GM23338 (cell line): ENCODE data around the gene ZNF628. TPM values are rescaled to one million over a fixed set of nuclear protein-coding genes. Genes with fewer than 3 reads are reported as not detected.

Experiments used
- ATAC-seq: fragments of 200-7000 bp; cut with Tn5 transposase; 3 replicates; pipeline ENCODE4 v1.9.1; 2020
- DNase-seq: peaks from one replicate; pipeline ENCODE4 v3.0.0-alpha.2; 2015; ENCODE audit warnings: low spot score
- H2AFZ ChIP-seq: fragments of 200-600 bp; sonication (generic); 2 replicates; pipeline ENCODE4 v1.8.0; 2016; ENCODE audit warnings: antibody characterized with exemption, mild to moderate bottlenecking, moderate library complexity
- H3F3A ChIP-seq: fragments of 200-600 bp; sonication (generic); replicated peaks from 2 replicates; pipeline ENCODE4 v1.8.0; 2017; ENCODE audit warnings: antibody characterized with exemption, mixed run types, low read depth
- H3K27ac ChIP-seq: fragments of 200-600 bp; sonication (generic); 2 replicates; pipeline ENCODE4 v1.6.1; 2016; ENCODE audit warnings: low read depth
- H3K27me3 ChIP-seq: fragments of 200-600 bp; sonication (generic); 2 replicates; pipeline ENCODE4 v1.8.0; 2016; ENCODE audit warnings: mild to moderate bottlenecking, mixed run types, moderate library complexity; ENCODE audit not compliant: insufficient read depth
- H3K36me3 ChIP-seq: fragments of 200-600 bp; sonication (generic); 2 replicates; pipeline ENCODE4 v1.8.0; 2016; ENCODE audit warnings: mild to moderate bottlenecking; ENCODE audit not compliant: insufficient read depth
- H3K4me1 ChIP-seq: fragments of 200-600 bp; sonication (generic); 2 replicates; pipeline ENCODE4 v1.8.0; 2016; ENCODE audit warnings: mild to moderate bottlenecking, moderate library complexity; ENCODE audit not compliant: insufficient read depth
- H3K4me2 ChIP-seq: fragments of 200-600 bp; sonication (generic); 2 replicates; pipeline ENCODE4 v1.7.1; 2017; ENCODE audit warnings: mixed run types
- H3K4me3 ChIP-seq: fragments of 200-600 bp; sonication (generic); 2 replicates; pipeline ENCODE4 v1.6.1; 2016; ENCODE audit warnings: mixed run types
- H3K79me2 ChIP-seq: fragments of 200-600 bp; sonication (generic); replicated peaks from 2 replicates; pipeline ENCODE4 v1.8.0; 2017; ENCODE audit warnings: mild to moderate bottlenecking; ENCODE audit not compliant: insufficient read depth
- H3K9me2 ChIP-seq: fragments of 200-600 bp; sonication (generic); 2 replicates; pipeline ENCODE4 v1.8.0; 2017; ENCODE audit not compliant: insufficient read depth
- H4K20me1 ChIP-seq: fragments of 200-600 bp; sonication (generic); replicated peaks from 2 replicates; pipeline ENCODE4 v1.8.0; 2017; ENCODE audit warnings: mild to moderate bottlenecking; ENCODE audit not compliant: insufficient read depth
- H3K27ac Mint-ChIP-seq: 2 replicates; pipeline ENCODE4 v1.8.0; 2020; ENCODE audit warnings: inconsistent platforms, mild to moderate bottlenecking, moderate library complexity, mixed read lengths
- H3K27me3 Mint-ChIP-seq: 3 replicates; pipeline ENCODE4 v1.8.0; 2022; ENCODE audit warnings: low read depth, mild to moderate bottlenecking, moderate library complexity, mixed read lengths, inconsistent platforms; ENCODE audit not compliant: insufficient read depth, poor library complexity
- H3K36me3 Mint-ChIP-seq: 3 replicates; pipeline ENCODE4 v1.8.0; 2021; ENCODE audit warnings: low read depth, mild to moderate bottlenecking, inconsistent platforms, moderate library complexity, mixed read lengths
- H3K4me1 Mint-ChIP-seq: 3 replicates; pipeline ENCODE4 v1.8.0; 2020; ENCODE audit warnings: mild to moderate bottlenecking, inconsistent platforms, mixed read lengths
- H3K4me3 Mint-ChIP-seq: 3 replicates; pipeline ENCODE4 v1.8.0; 2021; ENCODE audit warnings: moderate library complexity, mild to moderate bottlenecking, inconsistent platforms, mixed read lengths
- H3K9me3 Mint-ChIP-seq: 3 replicates; pipeline ENCODE4 v1.8.0; 2020; ENCODE audit warnings: moderate library complexity, mild to moderate bottlenecking, inconsistent platforms, mixed read lengths
- CREB1 ChIP-seq: fragments of 250-450 bp; sonication (Bioruptor Pico); IDR thresholded peaks from 2 replicates; pipeline ENCODE4 v1.5.0; 2020; ENCODE audit warnings: low read depth, mild to moderate bottlenecking, moderate library complexity
- CTCF ChIP-seq, 2 experiments: fragments of 200-600 bp in 1 of 2; sonication (generic) in 1 of 2; conservative IDR thresholded peaks; 2 replicates each; pipeline versions ENCODE4 v1.5.1 to v1.6.1; 2016 to 2017; ENCODE audit warnings: antibody characterized with exemption in 2 of 2, low read depth in 2 of 2, mild to moderate bottlenecking in 2 of 2, moderate library complexity in 1 of 2
- ETS1 ChIP-seq: IDR thresholded peaks from 2 replicates; pipeline ENCODE4 v1.6.1; 2016; ENCODE audit warnings: antibody characterized with exemption
- EZH2 ChIP-seq: fragments of 200-600 bp; sonication (generic); IDR thresholded peaks from one replicate; pipeline ENCODE4 v1.8.0; 2017; ENCODE audit warnings: antibody characterized with exemption, mild to moderate bottlenecking, low read depth; ENCODE audit not compliant: unreplicated experiment
- EZH2phosphoT487 ChIP-seq: fragments of 200-600 bp; sonication (generic); IDR thresholded peaks from one replicate; pipeline ENCODE4 v1.8.1; 2018; ENCODE audit warnings: antibody characterized with exemption; ENCODE audit not compliant: unreplicated experiment
- JUNB ChIP-seq: IDR thresholded peaks from one replicate; pipeline ENCODE4 v1.6.1; 2016; ENCODE audit warnings: antibody characterized with exemption; ENCODE audit not compliant: unreplicated experiment
- NANOG ChIP-seq: IDR thresholded peaks from 2 replicates; pipeline ENCODE4 v1.6.1; 2016; ENCODE audit warnings: antibody characterized with exemption, borderline replicate concordance
- POLR2AphosphoS5 ChIP-seq: IDR thresholded peaks from 2 replicates; pipeline ENCODE4 v1.6.1; 2016; ENCODE audit warnings: antibody characterized with exemption, low read depth
- REST ChIP-seq: IDR thresholded peaks from one replicate; pipeline ENCODE4 v1.6.1; 2018; ENCODE audit warnings: antibody characterized with exemption; ENCODE audit not compliant: unreplicated experiment
- STAT1 ChIP-seq: IDR thresholded peaks from one replicate; pipeline ENCODE4 v1.6.1; 2016; ENCODE audit warnings: antibody characterized with exemption; ENCODE audit not compliant: unreplicated experiment
- ZNF114 ChIP-seq: fragments of 250-450 bp; sonication (Bioruptor Pico); IDR thresholded peaks from 2 replicates; pipeline ENCODE4 v1.5.0; 2020; ENCODE audit warnings: mild to moderate bottlenecking, moderate library complexity
- ZNF331 ChIP-seq: fragments of 250-450 bp; sonication (Bioruptor Pico); IDR thresholded peaks from 2 replicates; pipeline ENCODE4 v1.5.0; 2020; ENCODE audit warnings: low read depth, mild to moderate bottlenecking, moderate library complexity
- polyA plus RNA-seq: library from polyadenylated mRNA; unstranded; fragments of >200 nt; fragmentation: Nextera tagmentation; extraction: Ambion mirVana; gene quantifications from 2 replicates; pipeline ENCODE4 v1.2.1, GENCODE V29; 2016
- total RNA-seq: library from RNA; depleted of rRNA; stranded (reverse); fragments of >200 nt; shearing (Covaris generic); gene quantifications from 2 replicates; pipeline ENCODE4 v1.2.3, GENCODE V29; 2014

The ZNF628 gene
- total and polyA plus RNA-seq, 2 experiments from 2014 or later: 4.9 to 10.7 TPM

GRCh38 chr19:55459551-55459949 is 16.9 kb upstream of the ZNF628 start (continued):
- TF ChIP-seq REST (no peak), STAT1 (no peak)

DNA sequence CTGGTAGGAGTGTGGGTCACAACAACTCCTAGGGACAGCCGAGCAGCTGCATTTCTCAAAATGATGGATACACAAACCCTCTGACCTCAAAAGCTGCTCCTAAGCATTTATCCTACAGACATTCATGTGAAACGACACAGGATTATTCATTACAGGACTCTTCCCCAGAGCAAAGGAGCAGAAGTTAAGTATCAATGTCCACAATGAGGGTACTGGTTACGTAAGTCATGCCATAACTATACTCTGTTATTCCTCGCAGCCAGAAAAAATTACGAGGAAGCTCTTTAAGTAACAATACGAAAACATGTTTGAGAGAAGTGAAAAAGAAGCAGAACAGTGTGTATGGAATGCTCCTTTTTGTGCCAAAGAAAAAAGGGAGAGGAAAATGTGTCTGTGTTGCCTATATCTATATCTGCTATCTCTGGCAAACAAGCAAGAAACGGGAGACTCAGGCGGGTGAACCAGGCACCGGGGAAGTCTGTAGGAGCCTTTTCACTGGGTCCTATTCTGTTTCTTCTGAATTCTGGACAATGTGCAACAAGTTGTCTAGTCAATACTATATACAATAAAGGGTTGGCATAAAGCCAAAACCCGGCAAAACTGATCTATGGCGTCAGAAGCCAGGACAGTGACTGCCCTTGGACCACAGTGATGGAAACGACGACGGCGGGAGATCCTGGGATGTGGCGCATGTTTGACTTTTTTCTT is 16.3 kb upstream of the ZNF628 start:
- no peaks in the 10 kb centered on the region for H3K27me3 ChIP-seq
- H4K20me1 ChIP-seq: no peaks in the 10 kb centered on the region; the same call in none of the 2 replicates
- H3K4me3 Mint-ChIP-seq: peak overlapping the region; percentile 91
- H3K36me3 Mint-ChIP-seq: peaks cover 7% of the 10 kb centered on the region; the same call in 1 of the 3 replicates
- H2AFZ ChIP-seq: no peak overlapping the region
- H3K36me3 ChIP-seq: no peaks in the 10 kb centered on the region
- peaks cover 26% of the 10 kb centered on the region for H3K4me1 ChIP-seq
- TF ChIP-seq ZNF331 (CRISPR knock-in tag) (no peak), REST (no peak), CREB1 (no peak), NANOG (no peak), EZH2 (no peak), JUNB (no peak), EZH2phosphoT487 (no peak), ZNF114 (CRISPR knock-in tag) (no peak), ETS1 (no peak), POLR2AphosphoS5 (no peak), CTCF (conservative IDR thresholded peaks at IDR 0.05; ENCODE audit: low read depth in 2 of 2) (no peak)
- H3K4me1 Mint-ChIP-seq: peaks cover 34% of the 10 kb centered on the region
- H3F3A ChIP-seq: peaks cover 19% of the 10 kb centered on the region; the same call in 1 of the 2 replicates
- H3K9me3 Mint-ChIP-seq: peaks cover 3% of the 10 kb centered on the region; the same call in 1 of the 3 replicates
- DNase-seq (no peak), ATAC-seq (no peak)
- peak overlapping the region; percentile 88 for H3K4me2 ChIP-seq
- H3K27ac ChIP-seq: no peak overlapping the region
- no peak overlapping the region; the same call in 1 of the 2 replicates for H3K27ac Mint-ChIP-seq
- peaks cover 21% of the 10 kb centered on the region for H3K79me2 ChIP-seq
- H3K4me3 ChIP-seq: peak overlapping the region; percentile 66
- peaks cover 16% of the 10 kb centered on the region for H3K27me3 Mint-ChIP-seq
- no peaks in the 10 kb centered on the region for H3K9me2 ChIP-seq
